ENCODE results near the gene BACH1. TPM values are rescaled to one million over a fixed set of nuclear protein-coding genes. Genes with fewer than 3 reads are reported as not detected.

The BACH1 gene
- total and polyA plus RNA-seq, 2 of the 8 experiments (the other 6 are each of a cell fraction or from before 2014, with no cell fraction given): 6.9 to 50.7 TPM

GRCh38 chr21:29290240-29290639 is 8.5 kb upstream of the BACH1 start:
- H4K20me1 ChIP-seq (replicated peaks in 1 of 2; ENCODE audit: control insufficient read depth in 1 of 2, insufficient read depth in 2 of 2, low read length in 2 of 2): no peaks in the 10 kb centered on the region
- no peak for FAIRE-seq
- H3K36me3 ChIP-seq (ENCODE audit: control insufficient read depth in 2 of 4, insufficient read depth in 4 of 4, low read length in 3 of 4): no peaks in the 10 kb centered on the region
- H2AK5ac ChIP-seq (ENCODE audit: low read depth, low read length): no peak overlapping the region
- WGBS, 2 experiments (ENCODE audit: extremely low coverage in 1 of 2, insufficient coverage in 1 of 2, insufficient read length in 1 of 2, insufficient replicate concordance in 2 of 2, low coverage in 1 of 2, low lambda C conversion rate in 2 of 2, missing lambda C conversion rate in 1 of 2): 70% methylated on average over 1 of the region's 1 CpG; no CpG with 5 or more reads in 1 of the 2 experiments
- ChIA-PET POLR2A (ENCODE audit: partially characterized antibody) (no interaction called here), CTCF (ENCODE audit: partially characterized antibody) (interaction anchor here (0.8 to 2.3 kb wide), 5 partner anchors 9 to 145 kb away, joined by 3 to 9 read pairs (median 4); no protein-coding TSS in a partner anchor)
- no peak overlapping the region for H4K5ac ChIP-seq (ENCODE audit: insufficient read length, low read depth, low read length)
- H2BK120ac ChIP-seq (replicated peaks; ENCODE audit: low read depth, low read length): no peak overlapping the region
- no peaks in the 10 kb centered on the region; the same call in 1 of the 2 replicates for H3K23me2 ChIP-seq (ENCODE audit: low read depth, low read length)
- no peak overlapping the region for H2BK20ac ChIP-seq (ENCODE audit: low read length)
- H3K27ac ChIP-seq (ENCODE audit: low read depth, low read length): no peak overlapping the region
- TF ChIP-seq RFX5 (IDR thresholded peaks at IDR 0.05; ENCODE audit: borderline replicate concordance, low read depth, low read length) (no peak), EZH2 (IDR thresholded peaks at IDR 0.05; ENCODE audit: low read depth, low read length, severe bottlenecking) (no peak), POU5F1 (IDR thresholded peaks at IDR 0.05; ENCODE audit: low read depth, low read length) (no peak), ZNF274 (IDR thresholded peaks at IDR 0.05; ENCODE audit: borderline replicate concordance, extremely low read depth, low read length) (no peak), CEBPB (IDR thresholded peaks at IDR 0.05; ENCODE audit: low read depth, low read length) (no peak)
- TF ChIP-seq, protein P1, sequence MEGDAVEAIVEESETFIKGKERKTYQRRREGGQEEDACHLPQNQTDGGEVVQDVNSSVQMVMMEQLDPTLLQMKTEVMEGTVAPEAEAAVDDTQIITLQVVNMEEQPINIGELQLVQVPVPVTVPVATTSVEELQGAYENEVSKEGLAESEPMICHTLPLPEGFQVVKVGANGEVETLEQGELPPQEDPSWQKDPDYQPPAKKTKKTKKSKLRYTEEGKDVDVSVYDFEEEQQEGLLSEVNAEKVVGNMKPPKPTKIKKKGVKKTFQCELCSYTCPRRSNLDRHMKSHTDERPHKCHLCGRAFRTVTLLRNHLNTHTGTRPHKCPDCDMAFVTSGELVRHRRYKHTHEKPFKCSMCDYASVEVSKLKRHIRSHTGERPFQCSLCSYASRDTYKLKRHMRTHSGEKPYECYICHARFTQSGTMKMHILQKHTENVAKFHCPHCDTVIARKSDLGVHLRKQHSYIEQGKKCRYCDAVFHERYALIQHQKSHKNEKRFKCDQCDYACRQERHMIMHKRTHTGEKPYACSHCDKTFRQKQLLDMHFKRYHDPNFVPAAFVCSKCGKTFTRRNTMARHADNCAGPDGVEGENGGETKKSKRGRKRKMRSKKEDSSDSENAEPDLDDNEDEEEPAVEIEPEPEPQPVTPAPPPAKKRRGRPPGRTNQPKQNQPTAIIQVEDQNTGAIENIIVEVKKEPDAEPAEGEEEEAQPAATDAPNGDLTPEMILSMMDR (IDR thresholded peaks at IDR 0.05; ENCODE audit: control extremely low read depth in 1 of 3, insufficient read depth in 1 of 3, low read depth in 1 of 3, low read length in 3 of 3): no peak
- H3K4me2 ChIP-seq (ENCODE audit: insufficient read depth in 1 of 2, low read depth in 2 of 2, low read length in 2 of 2): no peak overlapping the region
- H3K18ac ChIP-seq (ENCODE audit: extremely low read depth, low read length): no peak overlapping the region
- H3K27me3 ChIP-seq (replicated peaks in 1 of 4; ENCODE audit: control insufficient read depth in 3 of 4, extremely low read depth in 1 of 4, insufficient read depth in 3 of 4, low read length in 3 of 4): peaks cover 0 to 1% (median 0%) of the 10 kb centered on the region in 4 experiments; a peak in 1 of 7 replicates
- H3K79me1 ChIP-seq (ENCODE audit: low read depth, low read length): no peaks in the 10 kb centered on the region
- no peak for DNase-seq (ENCODE audit: low read depth in 1 of 2, low spot score in 2 of 2)
- no peak overlapping the region for H4K8ac ChIP-seq (ENCODE audit: extremely low read depth, insufficient read depth, low read length)
- H3K14ac ChIP-seq (ENCODE audit: insufficient read length): no peak overlapping the region
- H4K91ac ChIP-seq (replicated peaks; ENCODE audit: insufficient read length, low read length): no peak overlapping the region
- H2BK12ac ChIP-seq (ENCODE audit: low read depth, low read length): no peak overlapping the region
- H3K23ac ChIP-seq (ENCODE audit: insufficient read length): no peak overlapping the region
- H2BK5ac ChIP-seq (ENCODE audit: low read depth, low read length): no peak overlapping the region
- H2BK15ac ChIP-seq (ENCODE audit: low read length): no peak overlapping the region
- H3K56ac ChIP-seq (replicated peaks; ENCODE audit: insufficient read length, low read depth, low read length): no peak overlapping the region
- H3K9me3 ChIP-seq (ENCODE audit: insufficient read depth in 2 of 2, low read depth in 1 of 2, low read length in 1 of 2): no peaks in the 10 kb centered on the region
- H3K4me1 ChIP-seq (replicated peaks in 1 of 4; ENCODE audit: control insufficient read depth in 3 of 4, insufficient read depth in 4 of 4, low read length in 3 of 4): peaks cover 0 to under 1% (median 0%) of the 10 kb centered on the region in 4 experiments; a peak in 1 of 7 replicates
- H2AFZ ChIP-seq (ENCODE audit: low read length): no peak overlapping the region
- no peak overlapping the region for H3K4me3 ChIP-seq (ENCODE audit: extremely low read depth in 1 of 4, insufficient read depth in 2 of 4, low read depth in 3 of 4, low read length in 4 of 4)
- H3K9ac ChIP-seq (replicated peaks in 1 of 4; ENCODE audit: extremely low read depth in 1 of 4, low read depth in 3 of 4, low read length in 3 of 4): no peak overlapping the region
- H3K4ac ChIP-seq (replicated peaks; ENCODE audit: insufficient read length, low read depth, low read length): no peak overlapping the region
- H3K79me2 ChIP-seq (ENCODE audit: control insufficient read depth in 1 of 2, insufficient read depth in 2 of 2, low read length in 2 of 2): no peaks in the 10 kb centered on the region

Data from H1 (cell line).